ENCODE results near the gene KCNK2. TPM values are rescaled to one million over a fixed set of nuclear protein-coding genes. Genes with fewer than 3 reads are reported as not detected.
A peak's percentile ranks its signal among the peaks of the same experiment; 100 is the strongest.

The KCNK2 gene
- total RNA-seq, 4 donors from 2014 or later: 1.4 to 8.2 (median 5.2) TPM

GRCh38 chr1:215166886-215167285, 84.3 kb downstream of the KCNK2 start:
- no peaks in the 10 kb centered on the region for H3K27me3 ChIP-seq
- TF ChIP-seq POLR2A (IDR thresholded peaks at IDR 0.05) (no peak), CTCF (IDR thresholded peaks at IDR 0.05) (no peak), EP300 (IDR thresholded peaks at IDR 0.05) (no peak), POLR2AphosphoS5 (IDR thresholded peaks at IDR 0.05) (no peak)
- no peak overlapping the region for H3K4me3 ChIP-seq
- H3K27ac ChIP-seq: no peak overlapping the region
- no peaks in the 10 kb centered on the region for H3K9me3 ChIP-seq
- no peaks in the 10 kb centered on the region for H3K4me1 ChIP-seq
- DNase-seq (ENCODE audit: low spot score in 2 of 2): no peak
- H3K36me3 ChIP-seq: no peaks in the 10 kb centered on the region
- 89% methylated on average over 3 of the region's 3 CpGs for WGBS

- WGBS: 90% methylated on average over 3 of the region's 3 CpGs
- H3K27me3 ChIP-seq: no peaks in the 10 kb centered on the region
Observed at GRCh38 chr1:215181518-215181917, 99.0 kb downstream of the KCNK2 start.

GRCh38 chr1:215185067-215185620, 102.6 kb downstream of the KCNK2 start:
- DNase-seq (ENCODE audit: low spot score in 2 of 2): no peak
- Histone ChIP-seq H3K27me3 (no peaks in the 10 kb centered on the region), H3K9me3 (peaks cover 13% of the 10 kb centered on the region), H3K27ac (no peak overlapping the region), H3K36me3 (peaks cover 9% of the 10 kb centered on the region), H3K4me1 (no peaks in the 10 kb centered on the region), H3K4me3 (no peak overlapping the region)
- TF ChIP-seq POLR2A (IDR thresholded peaks at IDR 0.05) (no peak), EP300 (IDR thresholded peaks at IDR 0.05) (no peak), POLR2AphosphoS5 (IDR thresholded peaks at IDR 0.05) (no peak), CTCF (IDR thresholded peaks at IDR 0.05) (no peak)
- WGBS: 64% methylated on average over 2 of the region's 2 CpGs

More at GRCh38 chr1:215181518-215181917, 99.0 kb downstream of the KCNK2 start:
- peaks cover 13% of the 10 kb centered on the region for H3K9me3 ChIP-seq
- H3K4me3 ChIP-seq: no peak overlapping the region
- DNase-seq (ENCODE audit: low spot score in 2 of 2): no peak
- H3K4me1 ChIP-seq: no peaks in the 10 kb centered on the region
- peaks cover 9% of the 10 kb centered on the region for H3K36me3 ChIP-seq
- H3K27ac ChIP-seq: no peak overlapping the region
- no peak for TF ChIP-seq EP300 (IDR thresholded peaks at IDR 0.05)
- no peak for TF ChIP-seq POLR2AphosphoS5 (IDR thresholded peaks at IDR 0.05)
- TF ChIP-seq CTCF (IDR thresholded peaks at IDR 0.05): no peak
- TF ChIP-seq POLR2A (IDR thresholded peaks at IDR 0.05): no peak

DNA sequence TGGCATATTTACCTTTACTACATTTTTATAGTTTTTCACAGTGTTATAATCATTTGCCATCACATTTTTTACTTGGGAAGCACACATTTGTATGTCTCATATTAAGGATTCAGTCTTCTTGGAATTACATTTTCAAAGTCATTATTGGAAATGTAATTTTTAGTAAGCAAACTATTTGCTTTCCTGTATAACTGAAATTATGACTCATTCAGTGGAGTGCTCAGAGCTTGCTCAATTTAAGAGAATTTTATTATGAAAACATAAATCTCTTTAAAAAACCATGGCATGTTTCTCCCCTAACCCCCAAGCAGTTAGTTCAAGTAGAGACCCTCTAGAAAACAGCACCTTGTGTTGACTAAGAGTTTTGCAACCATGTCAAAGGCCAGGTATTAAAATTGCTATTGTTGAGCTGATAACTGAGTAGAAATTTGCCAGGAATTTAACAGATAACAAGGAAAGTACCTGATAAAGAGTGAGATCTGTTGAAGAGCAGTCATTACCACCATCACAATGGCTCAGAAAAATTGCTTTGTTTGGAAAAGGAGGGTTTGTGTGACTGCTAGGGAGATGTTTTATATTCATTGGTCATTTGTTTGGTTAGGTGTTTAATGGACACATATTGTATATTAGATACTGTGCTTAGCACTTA, 105.9 kb downstream of the KCNK2 start:
- TF ChIP-seq CTCF (IDR thresholded peaks at IDR 0.05) (no peak), POLR2A (IDR thresholded peaks at IDR 0.05) (no peak), EP300 (IDR thresholded peaks at IDR 0.05) (no peak)

DNA sequence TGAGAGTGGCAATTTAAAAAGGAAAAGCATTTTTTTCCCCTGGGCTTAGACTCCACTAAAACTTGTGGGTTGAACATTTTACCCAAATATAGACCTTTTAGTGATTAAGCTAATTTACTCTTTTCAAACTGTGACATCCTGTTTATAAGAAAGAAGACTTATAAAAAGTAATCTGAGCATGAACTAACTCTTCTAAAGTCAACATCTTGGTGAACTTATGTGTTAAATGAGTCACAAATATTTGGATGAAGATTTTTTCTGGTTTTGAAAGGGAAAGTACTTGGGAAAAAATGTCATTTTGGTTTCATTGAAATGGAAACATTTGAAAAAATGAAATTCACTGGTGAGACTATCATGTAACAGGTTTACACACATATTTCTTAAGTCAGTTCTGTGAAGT, 109.8 kb downstream of the KCNK2 start:
- Histone ChIP-seq H3K27me3 (no peaks in the 10 kb centered on the region), H3K4me1 (peaks cover 4% of the 10 kb centered on the region), H3K9me3 (no peaks in the 10 kb centered on the region), H3K27ac (peak overlapping the region; percentile 14), H3K4me3 (no peak overlapping the region), H3K36me3 (no peaks in the 10 kb centered on the region)
- TF ChIP-seq CTCF (IDR thresholded peaks at IDR 0.05) (no peak), POLR2AphosphoS5 (IDR thresholded peaks at IDR 0.05) (no peak), EP300 (IDR thresholded peaks at IDR 0.05) (no peak), POLR2A (IDR thresholded peaks at IDR 0.05) (no peak)
- DNase-seq (ENCODE audit: low spot score in 2 of 2): no peak

More for the DNA sequence above, 105.9 kb downstream of the KCNK2 start:
- Histone ChIP-seq H3K27ac (no peak overlapping the region), H3K9me3 (no peaks in the 10 kb centered on the region), H3K4me3 (no peak overlapping the region), H3K27me3 (no peaks in the 10 kb centered on the region), H3K36me3 (no peaks in the 10 kb centered on the region), H3K4me1 (peaks cover 4% of the 10 kb centered on the region)
- no peak for DNase-seq (ENCODE audit: low spot score in 2 of 2)

Data from suprapubic skin (tissue), 4 donors.